CD4-positive, alpha-beta T cell treated with Interleukin-21 for 1 hour (primary cell): ENCODE measurements around the gene ADGRA3.

Experiments
- DNase-seq: peaks from one replicate; pipeline ENCODE4 v3.0.0-alpha.2; 2020

Gene ADGRA3

GRCh38 chr4:22510750-22511149 is 5.1 kb downstream of the ADGRA3 start:
- DNase-seq: no peak

GRCh38 chr4:22508376-22508775 is 7.5 kb downstream of the ADGRA3 start:
- DNase-seq: no peak

- DNase-seq: no peak
Observed at GRCh38 chr4:22504922-22505321, 10.9 kb downstream of the ADGRA3 start.

- DNase-seq: no peak
Observed at GRCh38 chr4:22504447-22504846, 11.4 kb downstream of the ADGRA3 start.

- no peak for DNase-seq
Observed at GRCh38 chr4:22502895-22503814, 12.7 kb downstream of the ADGRA3 start.

GRCh38 chr4:22501715-22502095 is 14.2 kb downstream of the ADGRA3 start:
- no peak for DNase-seq

GRCh38 chr4:22500831-22501714 is 14.8 kb downstream of the ADGRA3 start:
- no peak for DNase-seq

- no peak for DNase-seq
Observed at GRCh38 chr4:22500128-22500611, 15.7 kb downstream of the ADGRA3 start.

- no peak for DNase-seq
Observed at GRCh38 chr4:22498866-22499265, 17.0 kb downstream of the ADGRA3 start.

- DNase-seq: no peak
Observed at GRCh38 chr4:22496165-22496813, 19.6 kb downstream of the ADGRA3 start.

- DNase-seq: no peak
Observed at GRCh38 chr4:22493523-22493922, 22.3 kb downstream of the ADGRA3 start.

GRCh38 chr4:22492987-22493386 is 22.9 kb downstream of the ADGRA3 start:
- DNase-seq: no peak

GRCh38 chr4:22491939-22492338 is 23.9 kb downstream of the ADGRA3 start:
- DNase-seq: no peak

GRCh38 chr4:22490718-22491315 is 25.0 kb downstream of the ADGRA3 start:
- no peak for DNase-seq

- DNase-seq: no peak
Observed at GRCh38 chr4:22488106-22488505, 27.8 kb downstream of the ADGRA3 start.

- DNase-seq: no peak
Observed at GRCh38 chr4:22487328-22487727, 28.5 kb downstream of the ADGRA3 start.

- no peak for DNase-seq
Observed at GRCh38 chr4:22486276-22486675, 29.6 kb downstream of the ADGRA3 start.

- no peak for DNase-seq
Observed at GRCh38 chr4:22485737-22486136, 30.1 kb downstream of the ADGRA3 start.

GRCh38 chr4:22483551-22483981 is 32.3 kb downstream of the ADGRA3 start:
- no peak for DNase-seq

- no peak for DNase-seq
Observed at GRCh38 chr4:22482250-22483127, 33.4 kb downstream of the ADGRA3 start.

GRCh38 chr4:22480675-22481327 is 35.1 kb downstream of the ADGRA3 start:
- no peak for DNase-seq
